Measurements from ENCODE around the gene ATAD3A. TPM values are rescaled to one million over a fixed set of nuclear protein-coding genes. Genes with fewer than 3 reads are reported as not detected.
A peak's percentile ranks its signal among the peaks of the same experiment; 100 is the strongest.

ATAD3A gene
- total and polyA plus RNA-seq, 9 of the 15 experiments (the other 6 are each of a cell fraction or from before 2014, with no cell fraction given), result 0.10 to 173 (median 36.7) TPM

DNA sequence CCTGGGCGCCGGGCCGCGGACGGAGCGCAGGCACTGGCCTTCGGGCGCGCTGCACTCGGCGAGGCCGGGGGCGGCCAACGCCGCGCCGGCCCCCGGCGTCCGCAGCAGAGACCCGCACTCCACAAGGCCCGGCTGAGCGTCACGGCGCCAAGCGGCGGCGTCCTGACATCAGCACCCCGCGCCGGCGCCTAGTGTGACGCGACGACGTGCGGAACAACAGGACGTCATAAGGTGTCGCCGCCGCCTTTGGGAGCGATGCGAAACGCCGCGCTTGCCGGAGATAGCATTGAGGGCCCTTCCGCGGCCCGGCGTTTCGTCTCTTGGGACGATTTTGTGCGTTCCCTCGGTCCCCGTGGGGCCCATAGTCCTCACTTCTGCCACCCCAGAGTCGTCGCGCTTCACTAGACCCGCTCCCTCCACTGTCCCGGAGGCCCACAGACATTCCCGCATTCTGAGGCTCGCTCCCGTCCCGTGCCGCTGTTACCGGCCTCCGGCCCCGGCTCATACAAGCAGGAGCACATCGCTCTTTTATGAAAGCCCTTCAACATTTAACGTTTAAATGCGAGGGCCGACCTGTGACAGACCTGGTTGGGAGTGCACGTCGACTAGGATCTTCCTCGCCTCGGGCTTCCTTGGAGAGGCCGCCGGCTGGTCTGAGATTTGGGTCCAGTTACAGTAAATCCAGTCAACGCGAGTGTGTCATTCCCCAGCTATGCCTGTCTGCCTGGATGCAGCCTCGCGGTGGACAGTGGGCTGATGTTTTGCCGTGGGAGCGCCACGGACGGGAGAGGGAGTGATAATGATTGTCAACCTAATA is 63.0 kb downstream of the ATAD3A start, which contains the start of gene SSU72 (continued):
- TF ChIP-seq, protein P1, sequence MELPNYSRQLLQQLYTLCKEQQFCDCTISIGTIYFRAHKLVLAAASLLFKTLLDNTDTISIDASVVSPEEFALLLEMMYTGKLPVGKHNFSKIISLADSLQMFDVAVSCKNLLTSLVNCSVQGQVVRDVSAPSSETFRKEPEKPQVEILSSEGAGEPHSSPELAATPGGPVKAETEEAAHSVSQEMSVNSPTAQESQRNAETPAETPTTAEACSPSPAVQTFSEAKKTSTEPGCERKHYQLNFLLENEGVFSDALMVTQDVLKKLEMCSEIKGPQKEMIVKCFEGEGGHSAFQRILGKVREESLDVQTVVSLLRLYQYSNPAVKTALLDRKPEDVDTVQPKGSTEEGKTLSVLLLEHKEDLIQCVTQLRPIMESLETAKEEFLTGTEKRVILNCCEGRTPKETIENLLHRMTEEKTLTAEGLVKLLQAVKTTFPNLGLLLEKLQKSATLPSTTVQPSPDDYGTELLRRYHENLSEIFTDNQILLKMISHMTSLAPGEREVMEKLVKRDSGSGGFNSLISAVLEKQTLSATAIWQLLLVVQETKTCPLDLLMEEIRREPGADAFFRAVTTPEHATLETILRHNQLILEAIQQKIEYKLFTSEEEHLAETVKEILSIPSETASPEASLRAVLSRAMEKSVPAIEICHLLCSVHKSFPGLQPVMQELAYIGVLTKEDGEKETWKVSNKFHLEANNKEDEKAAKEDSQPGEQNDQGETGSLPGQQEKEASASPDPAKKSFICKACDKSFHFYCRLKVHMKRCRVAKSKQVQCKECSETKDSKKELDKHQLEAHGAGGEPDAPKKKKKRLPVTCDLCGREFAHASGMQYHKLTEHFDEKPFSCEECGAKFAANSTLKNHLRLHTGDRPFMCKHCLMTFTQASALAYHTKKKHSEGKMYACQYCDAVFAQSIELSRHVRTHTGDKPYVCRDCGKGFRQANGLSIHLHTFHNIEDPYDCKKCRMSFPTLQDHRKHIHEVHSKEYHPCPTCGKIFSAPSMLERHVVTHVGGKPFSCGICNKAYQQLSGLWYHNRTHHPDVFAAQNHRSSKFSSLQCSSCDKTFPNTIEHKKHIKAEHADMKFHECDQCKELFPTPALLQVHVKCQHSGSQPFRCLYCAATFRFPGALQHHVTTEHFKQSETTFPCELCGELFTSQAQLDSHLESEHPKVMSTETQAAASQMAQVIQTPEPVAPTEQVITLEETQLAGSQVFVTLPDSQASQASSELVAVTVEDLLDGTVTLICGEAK (IDR thresholded peaks at IDR 0.05), result peak; percentile 37
- TF ChIP-seq, protein P1 (CRISPR knock-in tag; IDR thresholded peaks at IDR 0.05), result no peak
- TF ChIP-seq, protein P2, sequence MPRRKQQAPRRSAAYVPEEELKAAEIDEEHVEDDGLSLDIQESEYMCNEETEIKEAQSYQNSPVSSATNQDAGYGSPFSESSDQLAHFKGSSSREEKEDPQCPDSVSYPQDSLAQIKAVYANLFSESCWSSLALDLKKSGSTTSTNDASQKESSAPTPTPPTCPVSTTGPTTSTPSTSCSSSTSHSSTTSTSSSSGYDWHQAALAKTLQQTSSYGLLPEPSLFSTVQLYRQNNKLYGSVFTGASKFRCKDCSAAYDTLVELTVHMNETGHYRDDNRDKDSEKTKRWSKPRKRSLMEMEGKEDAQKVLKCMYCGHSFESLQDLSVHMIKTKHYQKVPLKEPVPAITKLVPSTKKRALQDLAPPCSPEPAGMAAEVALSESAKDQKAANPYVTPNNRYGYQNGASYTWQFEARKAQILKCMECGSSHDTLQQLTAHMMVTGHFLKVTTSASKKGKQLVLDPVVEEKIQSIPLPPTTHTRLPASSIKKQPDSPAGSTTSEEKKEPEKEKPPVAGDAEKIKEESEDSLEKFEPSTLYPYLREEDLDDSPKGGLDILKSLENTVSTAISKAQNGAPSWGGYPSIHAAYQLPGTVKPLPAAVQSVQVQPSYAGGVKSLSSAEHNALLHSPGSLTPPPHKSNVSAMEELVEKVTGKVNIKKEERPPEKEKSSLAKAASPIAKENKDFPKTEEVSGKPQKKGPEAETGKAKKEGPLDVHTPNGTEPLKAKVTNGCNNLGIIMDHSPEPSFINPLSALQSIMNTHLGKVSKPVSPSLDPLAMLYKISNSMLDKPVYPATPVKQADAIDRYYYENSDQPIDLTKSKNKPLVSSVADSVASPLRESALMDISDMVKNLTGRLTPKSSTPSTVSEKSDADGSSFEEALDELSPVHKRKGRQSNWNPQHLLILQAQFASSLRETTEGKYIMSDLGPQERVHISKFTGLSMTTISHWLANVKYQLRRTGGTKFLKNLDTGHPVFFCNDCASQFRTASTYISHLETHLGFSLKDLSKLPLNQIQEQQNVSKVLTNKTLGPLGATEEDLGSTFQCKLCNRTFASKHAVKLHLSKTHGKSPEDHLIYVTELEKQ (CRISPR knock-in tag; IDR thresholded peaks at IDR 0.05), result no peak
- TF ChIP-seq, protein P3, sequence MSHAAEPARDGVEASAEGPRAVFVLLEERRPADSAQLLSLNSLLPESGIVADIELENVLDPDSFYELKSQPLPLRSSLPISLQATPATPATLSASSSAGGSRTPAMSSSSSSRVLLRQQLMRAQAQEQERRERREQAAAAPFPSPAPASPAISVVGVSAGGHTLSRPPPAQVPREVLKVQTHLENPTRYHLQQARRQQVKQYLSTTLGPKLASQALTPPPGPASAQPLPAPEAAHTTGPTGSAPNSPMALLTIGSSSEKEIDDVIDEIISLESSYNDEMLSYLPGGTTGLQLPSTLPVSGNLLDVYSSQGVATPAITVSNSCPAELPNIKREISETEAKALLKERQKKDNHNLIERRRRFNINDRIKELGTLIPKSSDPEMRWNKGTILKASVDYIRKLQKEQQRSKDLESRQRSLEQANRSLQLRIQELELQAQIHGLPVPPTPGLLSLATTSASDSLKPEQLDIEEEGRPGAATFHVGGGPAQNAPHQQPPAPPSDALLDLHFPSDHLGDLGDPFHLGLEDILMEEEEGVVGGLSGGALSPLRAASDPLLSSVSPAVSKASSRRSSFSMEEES (CRISPR knock-in tag; IDR thresholded peaks at IDR 0.05), result no peak
- TF ChIP-seq ZC3H11A (IDR thresholded peaks at IDR 0.05; ENCODE audit: low read depth, low read length) (0 out of 2 replicates have a peak, but pooled peaks have one; percentile 68), SRF (CRISPR knock-in tag; IDR thresholded peaks at IDR 0.05) (peak; percentile 7 to 67; a peak in 2 of 4 replicates), SMAD4 (CRISPR knock-in tag; conservative IDR thresholded peaks at IDR 0.05) (peak; percentile 77), TEAD1 (CRISPR knock-in tag; IDR thresholded peaks at IDR 0.05) (peak in 1 of 2 experiments; percentile 72; a peak in 2 of 4 replicates)
- TF ChIP-seq, protein P4, sequence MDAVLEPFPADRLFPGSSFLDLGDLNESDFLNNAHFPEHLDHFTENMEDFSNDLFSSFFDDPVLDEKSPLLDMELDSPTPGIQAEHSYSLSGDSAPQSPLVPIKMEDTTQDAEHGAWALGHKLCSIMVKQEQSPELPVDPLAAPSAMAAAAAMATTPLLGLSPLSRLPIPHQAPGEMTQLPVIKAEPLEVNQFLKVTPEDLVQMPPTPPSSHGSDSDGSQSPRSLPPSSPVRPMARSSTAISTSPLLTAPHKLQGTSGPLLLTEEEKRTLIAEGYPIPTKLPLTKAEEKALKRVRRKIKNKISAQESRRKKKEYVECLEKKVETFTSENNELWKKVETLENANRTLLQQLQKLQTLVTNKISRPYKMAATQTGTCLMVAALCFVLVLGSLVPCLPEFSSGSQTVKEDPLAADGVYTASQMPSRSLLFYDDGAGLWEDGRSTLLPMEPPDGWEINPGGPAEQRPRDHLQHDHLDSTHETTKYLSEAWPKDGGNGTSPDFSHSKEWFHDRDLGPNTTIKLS (IDR thresholded peaks at IDR 0.05; ENCODE audit: borderline replicate concordance, low read depth), result peak; percentile 84; the same call in 1 of the 2 replicates

Data from K562 (cell line).